ENCODE measurements around the gene BPTF.

- TF ChIP-seq POLR2A (IDR thresholded peaks at IDR 0.05) (no peak), CTCF (IDR thresholded peaks at IDR 0.05) (no peak)
Measured at GRCh38 chr17:67993998-67994361, 168.7 kb downstream of the BPTF start.

Measured in lower leg skin (tissue), 3 donors.